SHP77 (cell line): ENCODE measurements around the gene EPSTI1.
"Not testable (repeated sequence)": the region's sequence is repeated elsewhere in the genome, so short reads cannot be mapped to it uniquely, and the experiment has no call there.

Experiments
- DNase-seq, 2 experiments: peaks; one replicate each; lab custom pipeline; 2025; lab: John Stamatoyannopoulos, UW

Gene EPSTI1

GRCh38 chr13:42991898-42992763 lies at the start of gene EPSTI1:
Gene EPSTI1, minus strand, starts transcription at chr13:42992241. Its CDS starts 76 bp downstream, at chr13:42992165.
- DNase-seq: no peak

GRCh38 chr13:43041369-43041921 lies 49.4 kb upstream of the EPSTI1 start:
- DNase-seq: no peak

- DNase-seq: not testable (repeated sequence)
Measured at GRCh38 chr13:43040581-43041368, 48.7 kb upstream of the EPSTI1 start.

- DNase-seq: no peak
Measured at GRCh38 chr13:43039966-43040365, 47.9 kb upstream of the EPSTI1 start.

- DNase-seq: no peak
Measured at GRCh38 chr13:43036351-43037250, 44.6 kb upstream of the EPSTI1 start.

- no peak for DNase-seq
Measured at GRCh38 chr13:43033038-43033437, 41.0 kb upstream of the EPSTI1 start.

GRCh38 chr13:43031881-43032280 lies 39.8 kb upstream of the EPSTI1 start:
- no peak for DNase-seq

GRCh38 chr13:43030548-43030947 lies 38.5 kb upstream of the EPSTI1 start:
- no peak for DNase-seq

- DNase-seq: no peak
Measured at GRCh38 chr13:43026262-43026661, 34.2 kb upstream of the EPSTI1 start.

GRCh38 chr13:43023289-43023963 lies 31.4 kb upstream of the EPSTI1 start, which contains the start of gene DNAJC15:
Gene DNAJC15, plus strand, starts transcription at chr13:43023586. Its CDS starts 41 bp downstream, at chr13:43023627.
- DNase-seq: no peak

GRCh38 chr13:43022934-43023288 lies 30.9 kb upstream of the EPSTI1 start:
- no peak for DNase-seq

GRCh38 chr13:43021926-43022670 lies 30.1 kb upstream of the EPSTI1 start:
- no peak for DNase-seq

GRCh38 chr13:43020794-43021193 lies 28.8 kb upstream of the EPSTI1 start:
- DNase-seq: no peak

- no peak for DNase-seq
Measured at GRCh38 chr13:43019811-43020210, 27.8 kb upstream of the EPSTI1 start.

GRCh38 chr13:43016226-43016625 lies 24.2 kb upstream of the EPSTI1 start:
- DNase-seq: no peak

GRCh38 chr13:43014162-43014561 lies 22.1 kb upstream of the EPSTI1 start:
- DNase-seq: no peak

GRCh38 chr13:43009506-43009905 lies 17.5 kb upstream of the EPSTI1 start:
- no peak for DNase-seq

GRCh38 chr13:43008596-43008995 lies 16.6 kb upstream of the EPSTI1 start:
- DNase-seq: no peak

- no peak for DNase-seq
Measured at GRCh38 chr13:43006893-43007631, 15.0 kb upstream of the EPSTI1 start.
